ENCODE measurements around the gene RPLP2. TPM values are rescaled to one million over a fixed set of nuclear protein-coding genes. Genes with fewer than 3 reads are reported as not detected.

The RPLP2 gene
- total RNA-seq, 1 experiment from 2014 or later, result 2,582 TPM

DNA sequence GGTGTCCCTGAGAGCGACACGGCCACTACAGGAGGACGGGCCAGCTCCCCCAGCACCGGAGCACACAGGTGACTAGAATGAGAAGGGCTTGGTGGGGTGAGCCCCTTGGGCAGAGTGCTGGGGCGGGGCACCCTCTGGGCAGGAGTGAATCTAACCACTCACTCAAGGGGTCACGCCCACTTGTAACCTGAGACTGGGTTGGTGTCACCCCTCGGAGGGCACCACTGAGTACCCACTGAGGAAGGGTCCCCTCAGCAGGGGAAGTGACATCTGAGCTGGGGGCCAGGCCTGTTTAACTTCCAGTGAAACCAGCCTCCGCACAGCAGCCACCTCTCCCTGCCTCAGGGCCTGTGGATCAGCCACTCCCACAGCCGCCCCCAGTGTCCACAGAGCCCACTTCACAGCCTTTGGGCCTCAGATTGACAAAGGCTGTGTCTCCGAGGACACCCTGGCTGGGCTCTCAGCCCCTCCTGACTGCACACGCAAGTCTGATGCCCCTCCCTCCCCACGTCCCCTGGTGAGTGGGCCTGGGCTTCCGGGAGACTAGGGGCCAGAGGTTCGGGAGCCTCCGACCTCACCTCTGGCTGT lies 38.1 kb upstream of the RPLP2 start:
- ChIA-PET CTCF (interaction anchor here (1.4 kb wide), 1 partner anchor 12 kb away, joined by 3 read pairs; no protein-coding TSS in a partner anchor), POLR2A (no interaction called here)
- ATAC-seq (peak; percentile 53), DNase-seq (ENCODE audit: low spot score) (peak; percentile 14)
- Mint-ChIP-seq H3K9me3 (no peaks in the 10 kb centered on the region), H3K4me1 (peaks cover 11% of the 10 kb centered on the region), H3K27ac (peak overlapping the region; percentile 57; the same call in 1 of the 2 replicates), H3K27me3 (ENCODE audit: low read depth) (no peaks in the 10 kb centered on the region), H3K36me3 (peaks cover 14% of the 10 kb centered on the region), H3K4me3 (no peak overlapping the region)
- TF ChIP-seq ZBTB21 (CRISPR knock-in tag; IDR thresholded peaks at IDR 0.05; ENCODE audit: borderline replicate concordance), result no peak
- no peak for TF ChIP-seq PRRX2 (CRISPR knock-in tag; IDR thresholded peaks at IDR 0.05)
- no peak for TF ChIP-seq AFF4 (CRISPR knock-in tag; IDR thresholded peaks at IDR 0.05; ENCODE audit: borderline replicate concordance)
- TF ChIP-seq SMAD4 (CRISPR knock-in tag; IDR thresholded peaks at IDR 0.05), result no peak
- TF ChIP-seq E2F5 (CRISPR knock-in tag; IDR thresholded peaks at IDR 0.05), result no peak
- TF ChIP-seq USF1 (CRISPR knock-in tag; IDR thresholded peaks at IDR 0.05), result no peak
- TF ChIP-seq ZNF263 (CRISPR knock-in tag; IDR thresholded peaks at IDR 0.05; ENCODE audit: low read depth), result no peak
- no peak for TF ChIP-seq USF2 (CRISPR knock-in tag; IDR thresholded peaks at IDR 0.05)
- no peak for TF ChIP-seq ZNF671 (CRISPR knock-in tag; IDR thresholded peaks at IDR 0.05)
- no peak for TF ChIP-seq JUN (CRISPR knock-in tag; IDR thresholded peaks at IDR 0.05)
- TF ChIP-seq ESRRA (CRISPR knock-in tag; IDR thresholded peaks at IDR 0.05; ENCODE audit: borderline replicate concordance), result no peak

GRCh38 chr11:772429-773390 lies 37.1 kb upstream of the RPLP2 start:
- ChIA-PET CTCF (interaction anchor here (1.4 kb wide), 1 partner anchor 11 kb away, joined by 3 read pairs; no protein-coding TSS in a partner anchor), POLR2A (no interaction called here)
- ATAC-seq, result no peak
- peak; percentile 12 for DNase-seq (ENCODE audit: low spot score)
- no peak overlapping the region for H3K27ac Mint-ChIP-seq
- TF ChIP-seq MYBL2 (CRISPR knock-in tag; IDR thresholded peaks at IDR 0.05), result no peak
- TF ChIP-seq SMAD4 (CRISPR knock-in tag; IDR thresholded peaks at IDR 0.05), result no peak
- no peak for TF ChIP-seq AR (CRISPR knock-in tag; IDR thresholded peaks at IDR 0.05)
- TF ChIP-seq IRF2 (CRISPR knock-in tag; IDR thresholded peaks at IDR 0.05; ENCODE audit: borderline replicate concordance, low read depth), result no peak
- TF ChIP-seq ESRRA (CRISPR knock-in tag; IDR thresholded peaks at IDR 0.05; ENCODE audit: borderline replicate concordance), result no peak
- no peak for TF ChIP-seq OVOL2 (CRISPR knock-in tag; IDR thresholded peaks at IDR 0.05; ENCODE audit: borderline replicate concordance)
- TF ChIP-seq ZNF671 (CRISPR knock-in tag; IDR thresholded peaks at IDR 0.05), result no peak
- TF ChIP-seq, protein P1, sequence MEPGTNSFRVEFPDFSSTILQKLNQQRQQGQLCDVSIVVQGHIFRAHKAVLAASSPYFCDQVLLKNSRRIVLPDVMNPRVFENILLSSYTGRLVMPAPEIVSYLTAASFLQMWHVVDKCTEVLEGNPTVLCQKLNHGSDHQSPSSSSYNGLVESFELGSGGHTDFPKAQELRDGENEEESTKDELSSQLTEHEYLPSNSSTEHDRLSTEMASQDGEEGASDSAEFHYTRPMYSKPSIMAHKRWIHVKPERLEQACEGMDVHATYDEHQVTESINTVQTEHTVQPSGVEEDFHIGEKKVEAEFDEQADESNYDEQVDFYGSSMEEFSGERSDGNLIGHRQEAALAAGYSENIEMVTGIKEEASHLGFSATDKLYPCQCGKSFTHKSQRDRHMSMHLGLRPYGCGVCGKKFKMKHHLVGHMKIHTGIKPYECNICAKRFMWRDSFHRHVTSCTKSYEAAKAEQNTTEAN (CRISPR knock-in tag; IDR thresholded peaks at IDR 0.05), result no peak
- TF ChIP-seq ZNF232 (CRISPR knock-in tag; IDR thresholded peaks at IDR 0.05), result no peak
- no peak for TF ChIP-seq CBFB (CRISPR knock-in tag; IDR thresholded peaks at IDR 0.05; ENCODE audit: low read depth)
- H3K4me1 Mint-ChIP-seq, result peaks cover 11% of the 10 kb centered on the region
- H3K27me3 Mint-ChIP-seq (ENCODE audit: low read depth), result no peaks in the 10 kb centered on the region
- no peak overlapping the region for H3K4me3 Mint-ChIP-seq
- no peaks in the 10 kb centered on the region for H3K9me3 Mint-ChIP-seq
- H3K36me3 Mint-ChIP-seq, result peaks cover 9% of the 10 kb centered on the region; the same call in 1 of the 2 replicates
